Activated effector memory CD4-positive, alpha-beta T cell treated with anti-CD3 and anti-CD28 coated beads, Interleukin-2, amount 50 U/mL, for 16 hours (primary cell): Measurements from ENCODE around the gene PLD4.
"Not testable (repeated sequence)": the region's sequence is repeated elsewhere in the genome, so short reads cannot be mapped to it uniquely, and the experiment has no call there.

Source experiments
- DNase-seq: peaks from one replicate; pipeline ENCODE4 v3.0.0-alpha.2; 2020

The PLD4 gene

DNA sequence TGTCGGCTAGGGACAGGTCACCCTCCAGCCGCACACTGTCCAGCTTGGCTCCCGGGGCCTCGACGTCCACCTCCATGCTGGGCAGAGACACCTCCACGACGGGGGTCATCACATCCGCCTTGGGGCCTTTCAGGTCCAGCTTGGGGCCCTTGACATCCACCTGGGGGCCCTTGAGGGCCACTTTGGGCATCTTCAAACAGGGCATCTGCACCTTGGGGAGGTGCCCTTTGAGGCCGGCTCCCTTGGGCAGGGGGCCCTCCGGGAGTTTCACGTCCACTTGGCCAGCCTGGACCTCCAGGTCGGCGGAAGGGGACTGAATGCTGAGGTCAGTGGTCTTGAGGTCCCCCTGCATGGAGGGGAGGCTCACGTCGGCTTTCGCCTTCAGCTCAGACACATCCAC lies 17.9 kb downstream of the PLD4 start:
- DNase-seq, result peak; percentile 46

DNA sequence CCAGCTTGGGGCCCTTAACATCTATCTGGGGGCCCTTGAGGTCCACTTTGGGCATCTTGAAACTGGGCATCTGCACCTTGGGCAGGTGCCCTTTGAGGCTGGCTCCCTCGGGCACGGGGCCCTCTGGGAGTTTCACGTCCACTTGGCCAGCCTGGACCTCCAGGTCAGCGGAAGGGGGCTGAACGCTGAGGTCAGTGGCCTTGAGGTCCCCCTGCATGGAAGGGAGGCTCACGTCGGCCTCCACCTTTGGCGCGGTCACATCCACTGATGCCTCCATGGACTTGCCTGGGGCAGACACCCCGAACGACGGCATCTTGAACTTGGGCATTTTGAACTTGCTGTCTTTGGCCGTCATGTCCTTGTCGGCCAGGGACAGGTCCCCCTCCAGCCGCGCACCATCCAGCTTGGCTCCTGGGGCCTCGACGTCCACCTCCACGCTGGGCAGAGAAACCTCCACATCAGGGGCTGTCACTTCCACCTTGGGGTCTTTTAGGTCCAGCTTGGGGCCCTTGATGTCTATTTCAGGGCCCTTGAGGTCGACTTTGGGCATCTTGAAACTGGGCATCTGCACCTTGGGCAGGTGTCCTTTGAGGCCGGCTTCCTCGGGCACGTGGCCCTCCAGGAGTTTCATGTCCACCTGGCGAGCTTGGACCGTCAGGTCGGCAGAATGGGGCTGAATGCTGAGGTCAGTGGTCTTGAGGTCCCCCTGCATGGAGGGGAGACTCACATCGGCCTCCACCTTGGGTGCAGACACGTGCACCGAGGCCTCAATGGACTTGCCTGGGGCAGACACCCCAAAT lies 18.7 kb downstream of the PLD4 start:
- peak; percentile 49 for DNase-seq

DNA sequence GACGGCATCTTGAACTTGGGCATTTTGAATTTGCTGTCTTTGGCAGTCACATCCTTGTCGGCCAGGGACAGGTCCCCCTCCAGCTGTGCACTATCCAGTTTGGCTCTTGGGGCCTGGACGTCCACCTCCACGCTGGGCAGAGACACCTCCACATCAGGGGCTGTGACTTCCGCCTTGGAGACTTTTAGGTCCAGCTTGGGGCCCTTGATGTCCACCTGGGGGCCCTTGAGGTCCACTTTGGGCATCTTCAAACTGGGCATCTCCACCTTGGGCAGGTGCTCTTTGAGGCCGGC lies 19.3 kb downstream of the PLD4 start:
- not testable (repeated sequence) for DNase-seq

DNA sequence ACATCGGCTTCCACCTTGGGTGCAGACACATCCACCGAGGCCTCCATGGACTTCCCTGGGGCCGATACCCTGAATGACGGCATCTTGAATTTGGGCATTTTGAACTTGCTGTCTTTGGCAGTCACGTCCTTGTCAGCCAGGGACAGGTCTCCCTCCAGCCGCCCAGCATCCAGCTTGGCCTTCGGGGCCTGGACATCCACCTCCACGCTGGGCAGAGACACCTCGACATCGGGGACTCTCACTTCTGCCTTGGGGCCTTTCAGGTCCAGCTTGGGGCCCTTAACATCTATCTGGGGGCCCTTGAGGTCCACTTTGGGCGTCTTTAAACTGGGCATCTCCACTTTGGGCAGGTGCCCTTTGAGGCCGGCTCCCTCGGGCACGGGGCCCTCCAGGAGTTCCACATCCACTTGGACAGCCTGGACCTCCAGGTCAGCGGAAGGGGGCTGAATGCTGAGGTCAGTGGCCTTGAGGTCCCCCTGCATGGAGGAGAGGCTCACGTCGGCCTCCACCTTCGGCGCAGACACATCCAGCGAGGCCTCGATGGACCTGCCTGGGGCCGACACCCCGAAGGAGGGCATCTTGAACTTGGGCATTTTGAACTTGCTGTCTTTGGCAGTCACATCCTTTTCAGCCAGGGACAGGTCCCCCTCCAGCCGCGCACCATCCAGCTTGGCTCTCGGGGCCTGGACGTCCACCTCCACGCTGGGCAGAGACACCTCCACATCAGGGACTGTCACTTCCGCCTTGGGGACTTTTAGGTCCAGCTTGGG lies 19.9 kb downstream of the PLD4 start:
- not testable (repeated sequence) for DNase-seq

DNA sequence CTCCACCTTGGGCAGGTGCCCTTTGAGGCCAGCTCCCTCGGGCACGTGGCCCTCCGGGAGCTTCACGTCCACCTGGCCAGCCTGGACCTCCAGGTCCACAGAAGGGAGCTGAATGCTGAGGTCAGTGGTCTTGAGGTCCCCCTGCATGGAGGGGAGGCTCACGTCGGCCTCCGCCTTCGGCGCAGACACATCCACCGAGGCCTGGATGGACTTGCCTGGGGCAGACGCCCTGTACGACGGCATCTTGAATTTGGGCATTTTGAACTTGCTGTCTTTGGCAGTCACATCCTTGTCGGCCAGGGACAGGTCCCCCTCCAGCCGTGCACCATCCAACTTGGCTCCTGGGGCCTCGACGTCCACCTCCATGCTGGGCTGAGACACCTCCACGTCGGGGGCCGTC lies 20.6 kb downstream of the PLD4 start:
- DNase-seq, result not testable (repeated sequence)

DNA sequence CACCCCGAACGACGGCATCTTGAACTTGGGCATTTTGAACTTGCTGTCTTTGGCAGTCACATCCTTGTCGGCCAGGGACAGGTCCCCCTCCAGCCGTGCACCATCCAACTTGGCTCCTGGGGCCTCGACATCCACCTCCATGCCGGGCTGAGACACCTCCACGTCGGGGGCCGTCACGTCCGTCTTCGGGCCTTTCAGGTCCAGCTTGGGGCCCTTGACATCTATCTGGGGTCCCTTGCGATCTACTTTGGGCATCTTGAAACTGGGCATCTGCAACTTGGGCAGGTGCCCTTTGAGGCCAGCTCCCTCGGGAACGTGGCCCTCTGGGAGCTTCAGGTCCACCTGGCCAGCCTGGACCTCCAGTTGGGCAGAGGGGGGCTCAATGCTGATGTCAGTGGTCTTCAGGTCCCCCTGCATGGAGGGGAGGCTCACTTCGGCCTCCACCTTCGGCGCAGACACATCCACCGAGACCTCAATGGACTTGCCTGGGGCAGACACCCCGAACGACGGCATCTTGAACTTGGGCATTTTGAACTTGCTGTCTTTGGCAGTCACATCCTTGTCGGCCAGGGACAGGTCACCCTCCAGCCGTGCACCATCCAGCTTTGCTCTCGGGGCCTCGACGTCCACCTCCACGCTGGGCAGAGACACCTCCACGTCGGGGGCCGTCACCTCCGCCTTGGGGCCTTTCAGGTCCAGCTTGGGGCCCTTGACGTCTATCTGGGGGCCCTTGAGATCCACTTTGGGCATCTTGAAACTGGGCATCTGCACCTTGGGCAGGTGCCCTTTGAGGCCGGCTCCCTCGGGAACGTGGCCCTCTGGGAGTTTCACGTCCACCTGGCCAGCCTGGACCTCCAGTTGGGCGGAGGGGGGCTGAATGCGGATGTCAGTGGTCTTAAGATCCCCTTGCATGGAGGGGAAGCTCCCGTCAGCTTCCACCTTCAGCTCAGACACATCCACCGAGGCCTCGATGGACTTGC lies 21.6 kb downstream of the PLD4 start:
- not testable (repeated sequence) for DNase-seq

DNA sequence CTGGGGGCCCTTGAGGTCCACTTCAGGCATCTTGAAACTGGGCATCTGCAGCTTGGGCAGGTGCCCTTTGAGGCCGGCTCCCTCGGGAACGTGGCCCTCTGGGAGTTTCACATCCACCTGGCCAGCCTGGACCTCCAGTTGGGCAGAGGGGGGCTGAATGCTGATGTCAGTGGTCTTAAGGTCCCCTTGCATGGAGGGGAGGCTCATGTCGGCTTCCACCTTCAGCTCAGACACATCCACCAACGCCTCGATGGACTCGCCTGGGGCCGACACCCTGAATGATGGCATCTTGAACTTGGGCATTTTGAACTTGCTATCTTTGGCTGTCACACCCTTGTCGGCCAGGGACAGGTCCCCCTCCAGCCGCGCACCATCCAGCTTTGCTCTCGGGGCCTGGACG lies 22.5 kb downstream of the PLD4 start:
- DNase-seq, result not testable (repeated sequence)

DNA sequence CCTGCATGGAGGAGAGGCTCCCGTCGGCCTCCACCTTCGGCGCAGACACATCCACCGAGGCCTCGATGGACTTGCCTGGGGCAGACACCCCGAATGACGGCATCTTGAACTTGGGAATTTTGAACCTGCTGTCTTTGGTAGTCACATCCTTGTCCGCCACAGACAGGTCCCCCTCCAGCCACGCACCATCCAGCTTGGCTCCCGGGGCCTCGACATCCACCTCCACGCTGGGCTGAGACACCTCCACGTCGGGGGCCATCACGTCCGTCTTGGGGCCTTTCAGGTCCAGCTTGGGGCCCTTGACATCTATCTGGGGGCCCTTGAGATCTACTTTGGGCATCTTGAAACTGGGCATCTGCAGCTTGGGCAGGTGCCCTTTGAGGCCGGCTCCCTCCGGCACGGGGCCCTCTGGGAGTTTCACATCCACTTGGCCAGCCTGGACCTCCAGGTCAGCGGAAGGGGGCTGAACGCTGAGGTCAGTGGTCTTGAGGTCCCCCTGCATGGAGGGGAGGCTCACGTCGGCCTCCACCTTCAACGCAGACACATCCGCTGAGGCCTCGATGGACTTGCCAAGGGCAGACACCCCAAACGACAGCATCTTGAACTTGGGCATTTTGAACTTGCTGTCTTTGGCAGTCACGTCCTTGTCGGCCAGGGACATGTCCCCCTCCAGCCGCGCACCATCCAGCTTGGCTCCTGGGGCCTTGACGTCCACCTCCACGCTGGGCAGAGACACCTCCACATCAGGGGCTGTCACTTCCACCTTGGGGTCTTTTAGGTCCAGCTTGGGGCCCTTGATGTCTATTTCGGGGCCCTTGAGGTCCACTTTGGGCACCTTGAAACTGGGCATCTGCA lies 23.4 kb downstream of the PLD4 start:
- not testable (repeated sequence) for DNase-seq

DNA sequence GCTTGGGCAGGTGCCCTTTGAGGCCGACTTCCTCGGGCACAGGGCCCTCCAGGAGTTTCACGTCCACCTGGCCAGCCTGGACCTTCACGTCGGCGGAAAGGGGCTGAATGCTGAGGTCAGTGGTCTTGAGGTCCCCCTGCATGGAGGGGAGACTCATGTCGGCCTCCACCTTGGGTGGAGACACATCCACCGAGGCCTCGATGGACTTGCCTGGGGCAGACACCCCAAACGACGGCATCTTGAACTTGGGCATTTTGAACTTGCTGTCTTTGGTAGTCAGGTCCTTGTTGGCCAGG lies 24.0 kb downstream of the PLD4 start:
- DNase-seq, result no peak

DNA sequence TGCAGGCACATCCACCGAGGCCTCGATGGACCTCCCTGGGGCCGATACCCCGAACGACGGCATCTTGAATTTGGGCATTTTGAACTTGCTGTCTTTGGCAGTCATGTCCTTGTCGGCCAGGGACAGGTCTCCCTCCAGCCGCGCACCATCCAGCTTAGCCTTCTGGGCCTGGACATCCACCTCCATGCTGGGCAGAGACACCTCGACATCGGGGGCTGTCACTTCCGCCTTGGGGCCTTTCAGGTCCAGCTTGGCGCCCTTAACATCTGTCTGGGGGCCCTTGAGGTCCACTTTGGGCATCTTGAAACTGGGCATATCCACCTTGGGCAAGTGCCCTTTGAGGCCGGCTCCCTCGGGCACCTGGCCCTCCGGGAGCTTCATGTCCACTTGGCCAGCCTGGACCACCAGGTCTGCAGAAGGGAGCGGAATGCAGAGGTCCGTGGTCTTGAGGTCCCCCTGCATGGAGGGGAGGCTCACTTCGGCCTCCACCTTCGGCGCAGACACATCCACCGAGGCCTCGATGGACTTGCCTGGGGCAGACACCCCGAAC lies 24.8 kb downstream of the PLD4 start:
- DNase-seq, result not testable (repeated sequence)

DNA sequence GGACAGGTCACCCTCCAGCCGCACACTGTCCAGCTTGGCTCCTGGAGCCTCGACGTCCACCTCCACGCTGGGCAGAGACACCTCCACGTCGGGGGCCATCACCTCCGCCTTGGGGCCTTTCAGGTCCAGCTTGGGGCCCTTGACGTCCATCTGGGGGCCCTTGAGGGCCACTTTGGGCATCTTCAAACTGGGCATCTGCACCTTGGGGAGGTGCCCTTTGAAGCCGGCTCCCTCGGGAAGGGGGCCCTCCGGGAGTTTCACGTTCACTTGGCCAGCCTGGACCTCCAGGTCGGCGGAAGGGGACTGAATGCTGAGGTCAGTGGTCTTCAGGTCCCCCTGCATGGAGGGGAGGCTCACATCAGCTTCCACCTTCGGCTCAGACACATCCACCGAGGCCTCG lies 25.3 kb downstream of the PLD4 start:
- no peak for DNase-seq

DNA sequence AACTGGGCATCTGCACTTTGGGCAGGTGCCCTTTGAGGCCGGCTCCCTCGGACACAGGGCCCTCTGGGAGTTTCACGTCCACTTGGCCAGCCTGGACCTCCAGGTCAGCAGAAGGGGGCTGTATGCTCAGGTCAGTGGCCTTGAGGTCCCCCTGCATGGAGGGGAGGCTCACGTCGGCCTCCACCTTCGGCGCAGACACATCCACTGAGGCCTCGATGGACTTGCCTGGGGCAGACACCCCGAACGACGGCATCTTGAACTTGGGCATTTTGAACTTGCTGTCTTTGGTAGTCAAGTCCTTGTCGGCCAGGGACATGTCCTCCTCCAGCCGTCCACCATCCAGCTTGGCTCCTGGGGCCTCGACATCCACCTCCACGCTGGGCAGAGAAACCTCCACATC lies 26.0 kb downstream of the PLD4 start:
- not testable (repeated sequence) for DNase-seq

DNA sequence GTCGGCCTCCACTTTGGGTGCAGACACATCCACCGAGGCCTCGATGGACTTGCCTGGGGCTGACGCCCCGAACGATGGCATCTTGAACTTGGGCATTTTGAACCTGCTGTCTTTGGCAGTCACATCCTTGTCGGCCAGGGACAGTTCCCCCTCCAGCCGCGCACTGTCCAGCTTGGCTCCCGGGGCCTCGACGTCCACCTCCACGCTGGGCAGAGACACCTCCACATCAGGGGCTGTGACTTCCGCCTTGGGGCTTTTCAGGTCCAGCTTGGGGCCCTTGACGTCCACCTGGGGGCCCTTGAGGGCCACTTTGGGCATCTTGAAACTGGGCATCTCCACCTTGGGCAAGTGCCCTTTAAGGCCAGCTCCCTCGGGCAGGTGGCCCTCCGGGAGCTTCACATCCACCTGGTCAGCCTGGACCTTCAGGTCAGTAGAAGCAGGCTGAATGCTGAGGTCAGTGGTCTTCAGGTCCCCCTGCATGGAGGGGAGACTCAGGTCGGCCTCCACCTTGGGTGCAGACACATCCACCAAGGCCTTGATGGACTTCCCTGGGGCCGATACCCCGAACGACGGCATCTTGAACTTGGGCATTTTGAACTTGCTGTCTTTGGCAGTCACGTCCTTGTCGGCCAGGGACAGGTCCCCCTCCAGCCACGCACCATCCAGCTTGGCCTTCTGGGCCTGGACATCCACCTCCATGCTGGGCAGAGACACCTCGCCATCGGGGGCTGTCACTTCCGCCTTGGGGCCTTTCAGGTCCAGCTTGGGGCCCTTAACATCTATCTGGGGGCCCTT lies 27.4 kb downstream of the PLD4 start:
- DNase-seq, result not testable (repeated sequence)

DNA sequence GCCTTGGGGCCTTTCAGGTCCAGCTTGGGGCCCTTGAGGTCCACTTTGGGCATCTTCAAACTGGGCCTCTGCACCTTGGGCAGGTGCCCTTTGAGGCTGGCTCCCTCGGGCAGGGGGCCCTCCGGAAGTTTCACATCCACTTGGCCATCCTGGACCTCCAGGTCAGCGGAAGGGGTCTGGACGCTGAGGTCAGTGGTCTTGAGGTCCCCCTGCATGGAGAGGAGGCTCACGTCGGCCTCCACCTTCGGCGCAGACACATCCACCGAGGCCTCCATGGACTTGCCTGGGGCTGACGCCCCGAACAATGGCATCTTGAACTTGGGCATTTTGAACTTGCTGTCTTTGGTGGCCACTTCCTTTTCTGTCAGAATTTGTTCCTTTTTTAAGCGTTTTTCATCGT lies 28.4 kb downstream of the PLD4 start:
- DNase-seq, result no peak

DNA sequence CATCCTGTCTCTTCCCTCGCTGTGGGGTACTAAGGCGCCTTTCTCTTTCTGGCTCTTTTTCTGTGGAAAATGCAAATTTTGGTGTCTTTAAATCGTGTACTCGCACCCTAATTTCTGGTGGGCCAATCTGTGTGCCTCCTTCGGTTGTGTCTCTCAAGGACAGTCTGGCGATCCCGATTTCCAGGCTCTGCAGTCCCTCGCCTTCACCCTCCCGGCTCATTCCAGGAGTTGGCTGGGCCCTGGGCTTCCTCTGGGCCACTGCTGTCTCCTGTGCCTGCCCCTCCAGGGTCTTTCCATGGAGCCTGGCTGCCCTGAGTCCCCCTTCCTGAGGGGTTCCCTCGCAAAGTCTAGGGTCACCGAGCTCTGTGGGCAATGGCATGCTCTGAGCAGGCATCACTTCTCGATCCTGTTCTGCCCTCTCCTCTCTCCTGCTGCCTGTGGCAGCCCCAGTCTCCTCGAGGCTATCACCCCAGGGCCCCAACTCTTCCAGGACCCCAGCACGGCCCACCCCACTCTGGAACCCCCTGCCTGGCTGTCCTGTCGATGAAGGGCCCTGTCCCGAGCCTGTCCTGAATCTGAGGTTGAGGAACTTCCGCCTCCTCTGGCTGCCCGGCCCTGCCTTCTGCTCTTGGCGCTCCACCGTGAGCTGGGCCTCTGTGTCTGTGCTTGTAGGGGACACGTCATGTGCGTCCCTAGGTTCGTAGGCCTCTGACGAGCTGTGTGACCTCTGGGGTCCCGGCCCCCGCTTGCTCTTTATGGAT lies 29.4 kb downstream of the PLD4 start:
- no peak for DNase-seq

DNA sequence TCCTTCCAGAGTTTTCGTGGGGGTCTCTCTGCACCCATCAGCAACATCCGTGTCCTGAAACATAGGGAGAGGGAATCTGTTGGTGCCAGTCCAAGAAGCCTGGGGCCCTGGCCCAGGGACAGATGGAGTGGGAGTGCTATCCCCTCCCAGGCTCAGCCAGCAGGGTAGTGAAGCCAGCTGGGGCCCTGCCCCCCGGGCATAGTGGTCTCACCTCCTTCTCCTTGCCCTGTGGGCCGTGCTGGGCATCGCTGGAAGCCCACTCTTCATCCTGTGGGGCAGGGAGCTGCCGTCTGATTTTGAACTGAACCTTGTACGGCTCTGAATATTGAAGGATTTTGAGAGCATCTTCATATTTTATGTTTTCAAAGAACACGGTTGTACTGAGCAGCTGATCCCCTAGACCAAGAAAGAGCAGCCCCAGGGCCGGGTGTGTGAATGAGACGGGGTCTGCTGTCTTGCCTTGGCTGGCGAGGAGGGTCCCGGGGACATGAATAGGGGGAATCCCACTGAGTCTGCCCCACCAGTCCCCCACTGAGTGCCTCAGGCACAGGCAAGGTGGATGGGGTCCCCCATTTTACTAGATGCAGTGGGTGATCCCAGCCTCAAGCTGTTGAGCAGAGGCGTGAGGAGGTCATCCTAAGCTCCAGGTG lies 30.2 kb downstream of the PLD4 start:
- no peak for DNase-seq

DNA sequence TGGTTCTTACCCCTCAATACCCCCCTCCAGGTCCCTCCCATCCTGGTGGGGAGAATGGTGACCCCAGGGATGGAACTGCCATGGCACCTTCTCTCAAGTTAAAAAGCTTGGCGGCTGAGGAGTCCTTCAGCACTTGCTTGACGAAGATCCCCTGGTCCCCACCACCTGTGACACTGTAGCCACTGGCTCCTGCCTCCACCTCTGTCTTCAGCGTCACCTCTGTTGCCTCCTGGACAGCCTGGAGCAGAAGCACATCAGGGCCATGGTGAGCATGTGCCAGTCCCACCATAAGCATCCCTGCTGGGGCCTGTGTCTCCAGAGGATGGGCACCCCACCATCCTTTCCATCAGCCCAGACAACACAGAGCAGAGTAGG lies 30.7 kb downstream of the PLD4 start:
- no peak for DNase-seq

DNA sequence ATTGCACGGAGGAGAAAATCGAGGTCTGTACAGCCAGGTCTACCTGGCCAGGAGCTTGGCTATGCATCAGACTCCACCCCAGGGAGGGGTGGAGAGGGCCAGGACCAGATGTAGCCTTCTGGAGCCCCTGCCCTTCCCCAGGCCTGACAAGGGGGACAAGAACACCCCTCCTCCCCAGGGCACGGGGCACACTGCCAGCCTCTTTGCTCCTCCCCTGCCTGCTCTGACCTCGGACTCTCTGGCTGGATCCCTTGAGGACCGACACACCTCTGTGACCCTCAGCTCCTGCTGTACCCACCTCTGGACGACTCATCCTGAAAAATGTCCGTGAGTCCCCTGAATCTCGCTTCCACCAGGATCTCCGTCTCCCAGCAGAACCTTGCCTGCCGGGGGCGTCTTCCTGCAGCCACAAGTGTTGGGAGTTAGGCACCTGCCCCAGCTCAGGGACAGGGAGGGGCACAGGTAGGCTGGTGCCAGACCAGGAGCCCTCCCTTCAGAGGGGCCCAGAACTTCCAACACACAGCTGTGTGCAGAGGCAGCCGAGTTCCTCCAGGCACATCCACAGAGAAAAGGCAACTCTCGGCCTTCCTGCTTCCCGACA lies 31.7 kb downstream of the PLD4 start:
- no peak for DNase-seq
